Transverse colon (tissue), 3 donors: ENCODE measurements around the gene VN1R5.
"Not testable (repeated sequence)": the region's sequence is repeated elsewhere in the genome, so short reads cannot be mapped to it uniquely, and the experiment has no call there.

Experiments used
- EP300 ChIP-seq: sonication (generic); formaldehyde crosslinking; IDR thresholded peaks from one replicate; pipeline ENCODE4 v1.6.1; 2017; ENCODE audit warnings: antibody characterized with exemption, low read depth
- TF ChIP-seq, protein P1 (sequence below), 5 experiments: fragments of 200-600 bp in 3 of 5; fragments of 450-650 bp in 2 of 5; sonication (generic) in 3 of 5; IDR thresholded peaks; 1 replicate in 2 of 5; 2 replicates in 3 of 5; pipeline ENCODE4 v1.5.1; 2016 to 2017; ENCODE audit warnings: antibody characterized with exemption in 5 of 5, inconsistent platforms in 3 of 5, mild to moderate bottlenecking in 2 of 5, moderate library complexity in 1 of 5

DNA sequence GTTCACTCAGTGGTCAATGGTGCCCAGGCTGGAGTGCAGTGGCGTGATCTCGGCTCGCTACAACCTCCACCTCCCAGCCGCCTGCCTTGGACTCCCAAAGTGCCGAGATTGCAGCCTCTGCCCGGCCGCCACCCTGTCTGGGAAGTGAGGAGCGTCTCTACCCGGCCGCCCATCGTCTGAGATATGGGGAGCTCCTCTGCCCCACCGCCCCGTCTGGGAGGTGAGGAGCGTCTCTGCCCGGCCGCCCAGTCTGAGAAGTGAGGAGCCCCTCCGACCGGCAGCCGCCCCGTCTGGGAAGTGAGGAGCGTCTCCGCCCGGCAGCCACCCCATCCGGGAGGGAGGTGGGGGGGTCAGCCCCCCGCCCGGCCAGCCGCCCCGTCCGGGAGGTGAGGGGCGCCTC is 35.6 kb upstream of the VN1R5 start:
- TF ChIP-seq, protein P1, sequence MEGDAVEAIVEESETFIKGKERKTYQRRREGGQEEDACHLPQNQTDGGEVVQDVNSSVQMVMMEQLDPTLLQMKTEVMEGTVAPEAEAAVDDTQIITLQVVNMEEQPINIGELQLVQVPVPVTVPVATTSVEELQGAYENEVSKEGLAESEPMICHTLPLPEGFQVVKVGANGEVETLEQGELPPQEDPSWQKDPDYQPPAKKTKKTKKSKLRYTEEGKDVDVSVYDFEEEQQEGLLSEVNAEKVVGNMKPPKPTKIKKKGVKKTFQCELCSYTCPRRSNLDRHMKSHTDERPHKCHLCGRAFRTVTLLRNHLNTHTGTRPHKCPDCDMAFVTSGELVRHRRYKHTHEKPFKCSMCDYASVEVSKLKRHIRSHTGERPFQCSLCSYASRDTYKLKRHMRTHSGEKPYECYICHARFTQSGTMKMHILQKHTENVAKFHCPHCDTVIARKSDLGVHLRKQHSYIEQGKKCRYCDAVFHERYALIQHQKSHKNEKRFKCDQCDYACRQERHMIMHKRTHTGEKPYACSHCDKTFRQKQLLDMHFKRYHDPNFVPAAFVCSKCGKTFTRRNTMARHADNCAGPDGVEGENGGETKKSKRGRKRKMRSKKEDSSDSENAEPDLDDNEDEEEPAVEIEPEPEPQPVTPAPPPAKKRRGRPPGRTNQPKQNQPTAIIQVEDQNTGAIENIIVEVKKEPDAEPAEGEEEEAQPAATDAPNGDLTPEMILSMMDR (IDR thresholded peaks at IDR 0.05): not testable (repeated sequence)
- not testable (repeated sequence) for TF ChIP-seq EP300
